Measurements from ENCODE around the gene GPR153.

The GPR153 gene

DNA sequence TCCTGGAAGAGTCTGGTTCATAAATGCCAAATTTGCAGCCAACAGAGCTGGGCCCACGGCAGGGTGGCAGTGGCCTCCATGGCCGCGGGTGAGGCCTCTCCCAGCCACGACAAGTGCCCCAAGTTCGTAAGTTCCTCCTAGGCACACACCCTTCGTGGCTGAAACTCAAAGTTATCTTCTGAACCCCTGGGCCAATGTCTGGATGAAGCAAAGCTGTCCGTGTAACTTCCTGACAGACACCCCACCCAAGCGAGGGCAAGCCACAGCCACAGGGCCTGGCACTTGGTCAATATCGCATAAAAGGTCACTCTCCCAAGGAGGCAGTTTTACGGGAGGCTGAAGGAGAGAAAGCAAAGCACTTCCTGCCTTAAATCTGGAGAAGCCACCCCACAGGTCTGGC is 27.8 kb upstream of the GPR153 start:
- no peak overlapping the region for H3K27ac ChIP-seq (ENCODE audit: low read length)
- no peak overlapping the region for H3K4me3 ChIP-seq (ENCODE audit: low read length)
- H3K4me2 ChIP-seq (ENCODE audit: low read length), result no peak overlapping the region
- H3K79me2 ChIP-seq (ENCODE audit: low read length), result no peaks in the 10 kb centered on the region
- TF ChIP-seq EZH2phosphoT487 (IDR thresholded peaks at IDR 0.05; ENCODE audit: low read depth) (no peak), CTCF (IDR thresholded peaks at IDR 0.05; ENCODE audit: low read depth, low read length) (no peak)
- no peaks in the 10 kb centered on the region for H3K27me3 ChIP-seq (ENCODE audit: low read depth, low read length)
- H3K4me1 ChIP-seq (ENCODE audit: low read length), result peaks cover 17% of the 10 kb centered on the region
- no peaks in the 10 kb centered on the region for H4K20me1 ChIP-seq (ENCODE audit: insufficient read depth, low read length)
- H3K9me3 ChIP-seq (ENCODE audit: insufficient read depth, low read length), result no peaks in the 10 kb centered on the region
- H3K36me3 ChIP-seq (replicated peaks; ENCODE audit: low read depth, low read length), result no peaks in the 10 kb centered on the region
- H3K9ac ChIP-seq (ENCODE audit: low read length), result no peak overlapping the region
- H2AFZ ChIP-seq (ENCODE audit: low read depth, low read length), result no peak overlapping the region

- Histone ChIP-seq H3K27me3 (ENCODE audit: low read depth, low read length) (no peaks in the 10 kb centered on the region), H3K4me3 (ENCODE audit: low read length) (no peak overlapping the region), H3K4me1 (ENCODE audit: low read length) (peaks cover 17% of the 10 kb centered on the region), H3K9ac (ENCODE audit: low read length) (no peak overlapping the region), H3K4me2 (ENCODE audit: low read length) (no peak overlapping the region), H3K27ac (ENCODE audit: low read length) (no peak overlapping the region), H3K9me3 (ENCODE audit: insufficient read depth, low read length) (no peaks in the 10 kb centered on the region), H4K20me1 (ENCODE audit: insufficient read depth, low read length) (no peaks in the 10 kb centered on the region), H3K36me3 (replicated peaks; ENCODE audit: low read depth, low read length) (no peaks in the 10 kb centered on the region), H2AFZ (ENCODE audit: low read depth, low read length) (no peak overlapping the region), H3K79me2 (ENCODE audit: low read length) (no peaks in the 10 kb centered on the region)
- no peak for TF ChIP-seq EZH2phosphoT487 (IDR thresholded peaks at IDR 0.05; ENCODE audit: low read depth)
- TF ChIP-seq CTCF (IDR thresholded peaks at IDR 0.05; ENCODE audit: low read depth, low read length), result no peak
These were observed 27.1 kb upstream of the GPR153 start for GRCh38 chr1:6288026-6288425.

DNA sequence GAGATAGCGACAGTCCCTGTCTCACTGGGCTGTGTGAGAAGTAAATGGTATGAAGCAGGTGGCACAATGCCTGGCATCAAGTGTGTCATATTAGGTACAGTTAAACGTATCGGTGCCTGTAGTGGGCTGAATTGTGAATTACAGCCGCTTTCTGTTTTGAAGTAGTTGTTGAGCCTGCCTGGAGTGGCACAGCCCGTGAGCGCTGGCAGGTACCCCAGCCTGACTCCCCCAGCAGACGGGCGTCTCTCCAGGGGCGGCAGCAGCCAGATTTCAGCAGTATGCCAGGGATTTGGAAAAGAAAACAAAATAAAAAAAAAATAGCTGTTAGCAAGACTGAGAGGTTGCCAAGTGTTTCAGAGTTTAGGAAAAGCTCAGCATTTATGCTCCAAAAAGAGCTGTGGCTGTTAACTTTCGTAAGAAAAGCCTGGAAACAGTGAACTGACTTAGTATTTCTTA is 26.6 kb upstream of the GPR153 start:
- TF ChIP-seq EZH2phosphoT487 (IDR thresholded peaks at IDR 0.05; ENCODE audit: low read depth) (no peak), CTCF (IDR thresholded peaks at IDR 0.05; ENCODE audit: low read depth, low read length) (no peak)
- no peaks in the 10 kb centered on the region for H3K27me3 ChIP-seq (ENCODE audit: low read depth, low read length)
- no peaks in the 10 kb centered on the region for H4K20me1 ChIP-seq (ENCODE audit: insufficient read depth, low read length)
- no peak overlapping the region for H3K4me2 ChIP-seq (ENCODE audit: low read length)
- H3K27ac ChIP-seq (ENCODE audit: low read length), result no peak overlapping the region
- H3K9ac ChIP-seq (ENCODE audit: low read length), result no peak overlapping the region
- peaks cover 17% of the 10 kb centered on the region for H3K4me1 ChIP-seq (ENCODE audit: low read length)
- H3K36me3 ChIP-seq (replicated peaks; ENCODE audit: low read depth, low read length), result no peaks in the 10 kb centered on the region
- no peak overlapping the region for H3K4me3 ChIP-seq (ENCODE audit: low read length)
- no peaks in the 10 kb centered on the region for H3K9me3 ChIP-seq (ENCODE audit: insufficient read depth, low read length)
- H3K79me2 ChIP-seq (ENCODE audit: low read length), result no peaks in the 10 kb centered on the region
- H2AFZ ChIP-seq (ENCODE audit: low read depth, low read length), result no peak overlapping the region

- H3K27me3 ChIP-seq (ENCODE audit: low read depth, low read length), result no peaks in the 10 kb centered on the region
- no peaks in the 10 kb centered on the region for H3K79me2 ChIP-seq (ENCODE audit: low read length)
- no peak overlapping the region for H3K9ac ChIP-seq (ENCODE audit: low read length)
- H3K4me1 ChIP-seq (ENCODE audit: low read length), result peaks cover 17% of the 10 kb centered on the region
- H3K9me3 ChIP-seq (ENCODE audit: insufficient read depth, low read length), result no peaks in the 10 kb centered on the region
- H2AFZ ChIP-seq (ENCODE audit: low read depth, low read length), result no peak overlapping the region
- H3K36me3 ChIP-seq (replicated peaks; ENCODE audit: low read depth, low read length), result no peaks in the 10 kb centered on the region
- H4K20me1 ChIP-seq (ENCODE audit: insufficient read depth, low read length), result no peaks in the 10 kb centered on the region
- H3K27ac ChIP-seq (ENCODE audit: low read length), result no peak overlapping the region
- TF ChIP-seq EZH2phosphoT487 (IDR thresholded peaks at IDR 0.05; ENCODE audit: low read depth), result no peak
- TF ChIP-seq CTCF (IDR thresholded peaks at IDR 0.05; ENCODE audit: low read depth, low read length), result no peak
- no peak overlapping the region for H3K4me3 ChIP-seq (ENCODE audit: low read length)
- no peak overlapping the region for H3K4me2 ChIP-seq (ENCODE audit: low read length)
These were observed 26.1 kb upstream of the GPR153 start for GRCh38 chr1:6287029-6287428.

Data from OCI-LY3 (cell line).